HCT116 (cell line): Measurements from ENCODE around the gene NFIC. TPM values are rescaled to one million over a fixed set of nuclear protein-coding genes. Genes with fewer than 3 reads are reported as not detected.

ENCODE experiments used
- ATAC-seq: fragments of 200-7000 bp; cut with Tn5 transposase; 2 replicates; pipeline ENCODE4 v1.9.1; 2020; ENCODE audit warnings: mild to moderate bottlenecking, moderate library complexity
- BruUV-seq: library from RNA; stranded (reverse); fragments of 400-500 nt; replicated peaks from 2 replicates; lab custom pipeline; 2021; lab: Mats Ljungman, UMichigan
- CTCF ChIA-PET: fragments of 300-600 bp; sonication (Branson Sonifier 250); formaldehyde crosslinking; loops from one replicate; lab custom pipeline; 2021; ENCODE audit warnings: antibody characterized with exemption; lab: Charles Lee
- POLR2A ChIA-PET: fragments of 300-600, 350-600 bp; sonication (Branson Sonifier 250); formaldehyde crosslinking; loops from one replicate; lab custom pipeline; 2021; ENCODE audit warnings: antibody characterized with exemption; lab: Charles Lee
- RAD21 ChIA-PET, 2 experiments: fragments of 300-600 bp; sonication (Branson Sonifier 250); formaldehyde crosslinking; loops; one replicate each; lab custom pipeline; 2023; ENCODE audit warnings: low total read pairs in 2 of 2; ENCODE audit not compliant: uncharacterized antibody in 2 of 2, unreplicated experiment in 2 of 2, low non-redundant PET in 1 of 2; lab: Charles Lee
- DNase-seq: peaks from one replicate; pipeline ENCODE4 v3.0.0-alpha.2; 2010; ENCODE audit warnings: low read depth, low spot score
- H2AFZ ChIP-seq: fragments of 200-600 bp; shearing (Covaris generic), sonication (generic); 2 replicates; pipeline ENCODE4 v1.6.1; 2017; ENCODE audit warnings: low read depth, mixed run types, mixed read lengths, antibody characterized with exemption, low read length; ENCODE audit not compliant: poor library complexity, severe bottlenecking
- H3K27ac ChIP-seq: 2 replicates; pipeline ENCODE4 v1.5.1; 2012; ENCODE audit warnings: low read depth, low read length
- H3K27me3 ChIP-seq: fragments of 200-600 bp; sonication (generic); 2 replicates; pipeline ENCODE4 v1.6.1; 2016; ENCODE audit warnings: mixed run types, low read length, mixed read lengths; ENCODE audit not compliant: insufficient read depth
- H3K36me3 ChIP-seq, 2 experiments: fragments of 200-500 bp in 1 of 2; fragments of 200-600 bp in 1 of 2; sonication (Bioruptor generic) in 1 of 2; sonication (generic) in 1 of 2; 2 replicates each; pipeline versions ENCODE4 v1.5.1 to v1.6.1; 2014 to 2016; ENCODE audit warnings: low read length in 2 of 2, inconsistent platforms in 1 of 2, mixed read lengths in 1 of 2, mixed run types in 1 of 2; ENCODE audit not compliant: insufficient read depth in 2 of 2, control insufficient read depth in 1 of 2
- H3K4me1 ChIP-seq, 2 experiments: fragments of 200-600 bp in 1 of 2; sonication (generic) in 1 of 2; 2 replicates each; pipeline versions ENCODE4 v1.5.1 to v1.6.1; 2012 to 2017; ENCODE audit warnings: low read length in 2 of 2, inconsistent platforms in 1 of 2, mild to moderate bottlenecking in 1 of 2, mixed read lengths in 1 of 2, mixed run types in 1 of 2, moderate library complexity in 1 of 2; ENCODE audit not compliant: insufficient read depth in 2 of 2, control insufficient read depth in 1 of 2
- H3K4me2 ChIP-seq: fragments of 200-600 bp; sonication (generic); 2 replicates; pipeline ENCODE4 v1.6.1; 2017; ENCODE audit warnings: mixed run types, low read length, mixed read lengths
- H3K4me3 ChIP-seq, 2 experiments: fragments of 200-600 bp in 1 of 2; sonication (generic) in 1 of 2; replicated peaks in 1 of 2; 2 replicates each; pipeline ENCODE4 v1.5.1; 2011 to 2016; ENCODE audit warnings: low read length in 2 of 2, control low read depth in 1 of 2, low read depth in 1 of 2, mild to moderate bottlenecking in 1 of 2, mixed read lengths in 1 of 2, mixed run types in 1 of 2
- H3K79me2 ChIP-seq: fragments of 200-600 bp; sonication (generic); 2 replicates; pipeline ENCODE4 v1.6.1; 2017; ENCODE audit warnings: mild to moderate bottlenecking, mixed run types, low read length, moderate library complexity, mixed read lengths; ENCODE audit not compliant: insufficient read depth
- H3K9ac ChIP-seq: fragments of 200-600 bp; sonication (generic); 2 replicates; pipeline ENCODE4 v1.6.1; 2016; ENCODE audit warnings: low read length, mixed read lengths
- H3K9me2 ChIP-seq: fragments of 200-600 bp; sonication (generic), shearing (Covaris generic); 2 replicates; pipeline ENCODE4 v1.6.1; 2017; ENCODE audit warnings: mixed run types, mild to moderate bottlenecking, moderate library complexity; ENCODE audit not compliant: insufficient read depth
- H3K9me3 ChIP-seq, 2 experiments: fragments of 200-500 bp in 1 of 2; fragments of 200-600 bp in 1 of 2; sonication (Bioruptor generic) in 1 of 2; sonication (generic) in 1 of 2; 2 replicates each; pipeline ENCODE4 v1.6.1; 2014 to 2017; ENCODE audit warnings: low read length in 2 of 2, mixed read lengths in 2 of 2, inconsistent platforms in 1 of 2, low read depth in 1 of 2, mild to moderate bottlenecking in 1 of 2, mixed run types in 1 of 2, moderate library complexity in 1 of 2; ENCODE audit not compliant: control insufficient read depth in 1 of 2, insufficient read depth in 1 of 2
- H4K20me1 ChIP-seq: fragments of 200-600 bp; sonication (generic), shearing (Covaris generic); 2 replicates; pipeline ENCODE4 v1.6.1; 2017; ENCODE audit warnings: mixed run types, mild to moderate bottlenecking, moderate library complexity; ENCODE audit not compliant: insufficient read depth
- EZH2 ChIP-seq: fragments of 200-600 bp; sonication (generic); IDR thresholded peaks from 2 replicates; pipeline ENCODE4 v1.6.1; 2017; ENCODE audit warnings: antibody characterized with exemption, mixed run types
- FOSL1 ChIP-seq: IDR thresholded peaks from 2 replicates; pipeline ENCODE4 v1.6.1; 2012; ENCODE audit warnings: low read depth
- POLR2A ChIP-seq: IDR thresholded peaks from 2 replicates; pipeline ENCODE4 v1.7.0; 2011; ENCODE audit warnings: borderline replicate concordance; ENCODE audit not compliant: insufficient read depth, insufficient read length; ENCODE audit errors: extremely low read depth
- POLR2AphosphoS5 ChIP-seq: IDR thresholded peaks from 2 replicates; pipeline ENCODE4 v1.6.1; 2011; ENCODE audit warnings: mild to moderate bottlenecking, low read depth, low read length, moderate library complexity
- RAD21 ChIP-seq: IDR thresholded peaks from 2 replicates; pipeline ENCODE4 v1.6.1; 2012; ENCODE audit warnings: low read depth, mild to moderate bottlenecking
- SP1 ChIP-seq: IDR thresholded peaks from 2 replicates; pipeline ENCODE4 v1.6.1; 2012; ENCODE audit warnings: low read depth
- YY1 ChIP-seq: IDR thresholded peaks from 2 replicates; pipeline ENCODE4 v1.6.1; 2011; ENCODE audit warnings: low read length, low read depth, moderate library complexity, mild to moderate bottlenecking; ENCODE audit not compliant: insufficient replicate concordance; ENCODE audit errors: extremely low read depth
- ZBTB33 ChIP-seq: IDR thresholded peaks from 2 replicates; pipeline ENCODE4 v1.6.1; 2011; ENCODE audit warnings: mild to moderate bottlenecking, low read length, moderate library complexity; ENCODE audit not compliant: insufficient replicate concordance; ENCODE audit errors: extremely low read depth
- intact Hi-C: fragments of 100-400 bp; cut with micrococcal nuclease; formaldehyde crosslinking; loops from 2 replicates; pipeline ENCODE4 v1.10.0; 2022
- total RNA-seq: library from RNA; stranded (reverse); gene quantifications from one replicate; pipeline ENCODE4 v1.2.1, GENCODE V29; 2021; ENCODE audit not compliant: unreplicated experiment
- TF ChIP-seq, protein P1 (sequence below): IDR thresholded peaks from 2 replicates; pipeline ENCODE4 v1.6.1; 2012; ENCODE audit warnings: low read depth
- TF ChIP-seq, protein P2 (sequence below): IDR thresholded peaks from 2 replicates; pipeline ENCODE4 v1.6.1; 2012
- TF ChIP-seq, protein P3 (sequence below), 3 experiments: fragments of 200-600 bp in 1 of 3; sonication (generic) in 1 of 3; IDR thresholded peaks in 2 of 3; conservative IDR thresholded peaks in 1 of 3; 2 replicates each; pipeline ENCODE4 v1.5.1; 2012 to 2017; ENCODE audit warnings: low read depth in 2 of 3, low read length in 2 of 3, antibody characterized with exemption in 1 of 3, borderline replicate concordance in 1 of 3, control low read depth in 1 of 3, mild to moderate bottlenecking in 1 of 3, mixed read lengths in 1 of 3, mixed run types in 1 of 3, moderate library complexity in 1 of 3; ENCODE audit not compliant: insufficient read depth in 1 of 3

Gene NFIC
- total RNA-seq, 1 experiment from 2014 or later: 116 TPM

GRCh38 chr19:3420244-3420755 lies 53.9 kb downstream of the NFIC start (continued):
- TF ChIP-seq EZH2: no peak
- TF ChIP-seq YY1: no peak
- TF ChIP-seq, protein P1, sequence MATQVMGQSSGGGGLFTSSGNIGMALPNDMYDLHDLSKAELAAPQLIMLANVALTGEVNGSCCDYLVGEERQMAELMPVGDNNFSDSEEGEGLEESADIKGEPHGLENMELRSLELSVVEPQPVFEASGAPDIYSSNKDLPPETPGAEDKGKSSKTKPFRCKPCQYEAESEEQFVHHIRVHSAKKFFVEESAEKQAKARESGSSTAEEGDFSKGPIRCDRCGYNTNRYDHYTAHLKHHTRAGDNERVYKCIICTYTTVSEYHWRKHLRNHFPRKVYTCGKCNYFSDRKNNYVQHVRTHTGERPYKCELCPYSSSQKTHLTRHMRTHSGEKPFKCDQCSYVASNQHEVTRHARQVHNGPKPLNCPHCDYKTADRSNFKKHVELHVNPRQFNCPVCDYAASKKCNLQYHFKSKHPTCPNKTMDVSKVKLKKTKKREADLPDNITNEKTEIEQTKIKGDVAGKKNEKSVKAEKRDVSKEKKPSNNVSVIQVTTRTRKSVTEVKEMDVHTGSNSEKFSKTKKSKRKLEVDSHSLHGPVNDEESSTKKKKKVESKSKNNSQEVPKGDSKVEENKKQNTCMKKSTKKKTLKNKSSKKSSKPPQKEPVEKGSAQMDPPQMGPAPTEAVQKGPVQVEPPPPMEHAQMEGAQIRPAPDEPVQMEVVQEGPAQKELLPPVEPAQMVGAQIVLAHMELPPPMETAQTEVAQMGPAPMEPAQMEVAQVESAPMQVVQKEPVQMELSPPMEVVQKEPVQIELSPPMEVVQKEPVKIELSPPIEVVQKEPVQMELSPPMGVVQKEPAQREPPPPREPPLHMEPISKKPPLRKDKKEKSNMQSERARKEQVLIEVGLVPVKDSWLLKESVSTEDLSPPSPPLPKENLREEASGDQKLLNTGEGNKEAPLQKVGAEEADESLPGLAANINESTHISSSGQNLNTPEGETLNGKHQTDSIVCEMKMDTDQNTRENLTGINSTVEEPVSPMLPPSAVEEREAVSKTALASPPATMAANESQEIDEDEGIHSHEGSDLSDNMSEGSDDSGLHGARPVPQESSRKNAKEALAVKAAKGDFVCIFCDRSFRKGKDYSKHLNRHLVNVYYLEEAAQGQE: no peak

- no peak for DNase-seq
- Histone ChIP-seq H2AFZ (no peak overlapping the region), H3K27ac (no peak overlapping the region), H3K9me3 (no peaks in the 10 kb centered on the region), H4K20me1 (no peaks in the 10 kb centered on the region), H3K4me2 (no peak overlapping the region), H3K4me1 (no peaks in the 10 kb centered on the region), H3K4me3 (no peak overlapping the region), H3K27me3 (no peaks in the 10 kb centered on the region), H3K36me3 (peaks cover 0 to 7% of the 10 kb centered on the region in 2 experiments; a peak in 2 of 4 replicates), H3K9me2 (no peaks in the 10 kb centered on the region), H3K79me2 (peaks cover 68% of the 10 kb centered on the region), H3K9ac (no peak overlapping the region)
- ChIA-PET POLR2A (no interaction called here), RAD21 (no interaction called here), CTCF (interaction anchor here (0.9 to 3.5 kb wide), 2 partner anchors 9 to 10 kb away, joined by 3 to 15 read pairs; no protein-coding TSS in a partner anchor)
- intact Hi-C loops: no loop called here
- ATAC-seq: no peak
- BruUV-seq: no TSS peak
- no peak for TF ChIP-seq SP1
- no peak for TF ChIP-seq EZH2
- TF ChIP-seq RAD21: no peak
- TF ChIP-seq FOSL1: no peak
- TF ChIP-seq, protein P2, sequence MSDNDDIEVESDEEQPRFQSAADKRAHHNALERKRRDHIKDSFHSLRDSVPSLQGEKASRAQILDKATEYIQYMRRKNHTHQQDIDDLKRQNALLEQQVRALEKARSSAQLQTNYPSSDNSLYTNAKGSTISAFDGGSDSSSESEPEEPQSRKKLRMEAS: no peak
- no peak for TF ChIP-seq ZBTB33
- TF ChIP-seq, protein P3, sequence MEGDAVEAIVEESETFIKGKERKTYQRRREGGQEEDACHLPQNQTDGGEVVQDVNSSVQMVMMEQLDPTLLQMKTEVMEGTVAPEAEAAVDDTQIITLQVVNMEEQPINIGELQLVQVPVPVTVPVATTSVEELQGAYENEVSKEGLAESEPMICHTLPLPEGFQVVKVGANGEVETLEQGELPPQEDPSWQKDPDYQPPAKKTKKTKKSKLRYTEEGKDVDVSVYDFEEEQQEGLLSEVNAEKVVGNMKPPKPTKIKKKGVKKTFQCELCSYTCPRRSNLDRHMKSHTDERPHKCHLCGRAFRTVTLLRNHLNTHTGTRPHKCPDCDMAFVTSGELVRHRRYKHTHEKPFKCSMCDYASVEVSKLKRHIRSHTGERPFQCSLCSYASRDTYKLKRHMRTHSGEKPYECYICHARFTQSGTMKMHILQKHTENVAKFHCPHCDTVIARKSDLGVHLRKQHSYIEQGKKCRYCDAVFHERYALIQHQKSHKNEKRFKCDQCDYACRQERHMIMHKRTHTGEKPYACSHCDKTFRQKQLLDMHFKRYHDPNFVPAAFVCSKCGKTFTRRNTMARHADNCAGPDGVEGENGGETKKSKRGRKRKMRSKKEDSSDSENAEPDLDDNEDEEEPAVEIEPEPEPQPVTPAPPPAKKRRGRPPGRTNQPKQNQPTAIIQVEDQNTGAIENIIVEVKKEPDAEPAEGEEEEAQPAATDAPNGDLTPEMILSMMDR (IDR thresholded peaks at IDR 0.05 in 2 of 3, conservative IDR thresholded peaks at IDR 0.05 in 1 of 3; ENCODE audit: borderline replicate concordance in 1 of 3, insufficient read depth in 1 of 3, low read depth in 2 of 3, low read length in 2 of 3): no peak
- no peak for TF ChIP-seq POLR2A
- TF ChIP-seq POLR2AphosphoS5: no peak
- TF ChIP-seq YY1: no peak
Observed at GRCh38 chr19:3420909-3421619, 54.7 kb downstream of the NFIC start.
